HL-60 (cell line): ENCODE data around the gene ODC1.

Experiments
- DNase-seq, 2 experiments: peaks; one replicate each; pipeline ENCODE4 v3.0.0-alpha.2; 2010 to 2020; ENCODE audit warnings: low read depth in 1 of 2, low spot score in 1 of 2
- H3K27ac ChIP-seq: fragments of 250-450 bp; sonication (Bioruptor Pico); replicated peaks from 2 replicates; pipeline ENCODE4 v1.5.1; 2020; ENCODE audit warnings: mild to moderate bottlenecking, moderate library complexity
- H3K27me3 ChIP-seq: fragments of 250-450 bp; sonication (Bioruptor Pico); 2 replicates; pipeline ENCODE4 v1.5.1; 2021; ENCODE audit warnings: mild to moderate bottlenecking, moderate library complexity; ENCODE audit not compliant: insufficient read depth, poor library complexity, severe bottlenecking
- H3K4me3 ChIP-seq: replicated peaks from 2 replicates; pipeline ENCODE4 v1.5.1; 2011; ENCODE audit warnings: mild to moderate bottlenecking, control low read depth, low read length; ENCODE audit not compliant: insufficient read depth
- CTCF ChIP-seq: IDR thresholded peaks from one replicate; pipeline ENCODE4 v1.5.1; 2011; ENCODE audit warnings: low read length, control low read depth, inconsistent platforms; ENCODE audit not compliant: insufficient read depth
- GABPA ChIP-seq: IDR thresholded peaks from 2 replicates; pipeline ENCODE4 v1.6.1; 2012; ENCODE audit warnings: low read depth
- POLR2AphosphoS5 ChIP-seq: IDR thresholded peaks from 2 replicates; pipeline ENCODE4 v1.6.1; 2012; ENCODE audit warnings: low read depth
- SPI1 ChIP-seq: IDR thresholded peaks from 2 replicates; pipeline ENCODE4 v1.6.1; 2012; ENCODE audit warnings: low read depth, mild to moderate bottlenecking, borderline replicate concordance
- TF ChIP-seq, protein P1 (sequence below): IDR thresholded peaks from 2 replicates; pipeline ENCODE4 v1.6.1; 2012; ENCODE audit warnings: low read depth; ENCODE audit not compliant: insufficient replicate concordance

Gene ODC1

GRCh38 chr2:10439185-10439879 is 8.8 kb downstream of the ODC1 start:
- no peak overlapping the region for H3K27ac ChIP-seq
- TF ChIP-seq POLR2AphosphoS5, result peak; percentile 71; the same call in 1 of the 2 replicates
- TF ChIP-seq, protein P1, sequence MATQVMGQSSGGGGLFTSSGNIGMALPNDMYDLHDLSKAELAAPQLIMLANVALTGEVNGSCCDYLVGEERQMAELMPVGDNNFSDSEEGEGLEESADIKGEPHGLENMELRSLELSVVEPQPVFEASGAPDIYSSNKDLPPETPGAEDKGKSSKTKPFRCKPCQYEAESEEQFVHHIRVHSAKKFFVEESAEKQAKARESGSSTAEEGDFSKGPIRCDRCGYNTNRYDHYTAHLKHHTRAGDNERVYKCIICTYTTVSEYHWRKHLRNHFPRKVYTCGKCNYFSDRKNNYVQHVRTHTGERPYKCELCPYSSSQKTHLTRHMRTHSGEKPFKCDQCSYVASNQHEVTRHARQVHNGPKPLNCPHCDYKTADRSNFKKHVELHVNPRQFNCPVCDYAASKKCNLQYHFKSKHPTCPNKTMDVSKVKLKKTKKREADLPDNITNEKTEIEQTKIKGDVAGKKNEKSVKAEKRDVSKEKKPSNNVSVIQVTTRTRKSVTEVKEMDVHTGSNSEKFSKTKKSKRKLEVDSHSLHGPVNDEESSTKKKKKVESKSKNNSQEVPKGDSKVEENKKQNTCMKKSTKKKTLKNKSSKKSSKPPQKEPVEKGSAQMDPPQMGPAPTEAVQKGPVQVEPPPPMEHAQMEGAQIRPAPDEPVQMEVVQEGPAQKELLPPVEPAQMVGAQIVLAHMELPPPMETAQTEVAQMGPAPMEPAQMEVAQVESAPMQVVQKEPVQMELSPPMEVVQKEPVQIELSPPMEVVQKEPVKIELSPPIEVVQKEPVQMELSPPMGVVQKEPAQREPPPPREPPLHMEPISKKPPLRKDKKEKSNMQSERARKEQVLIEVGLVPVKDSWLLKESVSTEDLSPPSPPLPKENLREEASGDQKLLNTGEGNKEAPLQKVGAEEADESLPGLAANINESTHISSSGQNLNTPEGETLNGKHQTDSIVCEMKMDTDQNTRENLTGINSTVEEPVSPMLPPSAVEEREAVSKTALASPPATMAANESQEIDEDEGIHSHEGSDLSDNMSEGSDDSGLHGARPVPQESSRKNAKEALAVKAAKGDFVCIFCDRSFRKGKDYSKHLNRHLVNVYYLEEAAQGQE, result no peak
- DNase-seq, result no peak

GRCh38 chr2:10438688-10439087 is 9.4 kb downstream of the ODC1 start:
- no peaks in the 10 kb centered on the region for H3K27me3 ChIP-seq
- no peak for DNase-seq
- TF ChIP-seq, protein P1, result no peak
- TF ChIP-seq GABPA (no peak), POLR2AphosphoS5 (no peak), CTCF (no peak), SPI1 (no peak)
- H3K27ac ChIP-seq, result no peak overlapping the region
- no peak overlapping the region for H3K4me3 ChIP-seq

More at GRCh38 chr2:10439185-10439879, 8.8 kb downstream of the ODC1 start:
- Histone ChIP-seq H3K27me3 (no peaks in the 10 kb centered on the region), H3K4me3 (no peak overlapping the region)

DNA sequence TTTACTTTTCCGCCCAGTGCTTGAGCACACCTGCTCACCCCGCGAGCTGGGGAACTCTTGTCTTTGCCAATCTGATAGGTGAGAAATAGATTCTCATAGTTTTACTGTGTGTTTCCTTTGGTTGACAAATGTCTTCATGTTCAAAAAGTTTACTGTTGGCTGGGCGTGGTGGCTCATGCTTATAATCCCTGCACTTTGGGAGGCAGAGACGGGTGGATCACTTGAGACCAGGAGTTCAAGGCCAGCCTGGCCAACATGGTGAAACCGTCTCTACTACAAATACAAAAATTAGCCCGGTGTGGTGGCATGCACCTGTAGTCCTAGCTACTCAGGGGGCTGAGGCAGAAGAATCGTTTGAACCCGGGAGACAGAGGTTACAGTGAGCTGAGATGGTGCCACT is 10.3 kb downstream of the ODC1 start:
- DNase-seq, result no peak
- Histone ChIP-seq H3K27me3 (no peaks in the 10 kb centered on the region), H3K4me3 (no peak overlapping the region), H3K27ac (no peak overlapping the region)
- TF ChIP-seq CTCF (no peak), GABPA (no peak)
- TF ChIP-seq, protein P1, result no peak
